HG03520 (cell line): ENCODE results near the gene DMGDH.

ENCODE experiments used
- ATAC-seq: cut with Tn5 transposase; IDR thresholded peaks from one replicate; pipeline ENCODE4 v1.9.1; 2021; ENCODE audit warnings: mild to moderate bottlenecking, moderate library complexity; ENCODE audit not compliant: unreplicated experiment

DMGDH gene

GRCh38 chr5:78979909-78980308, 89.6 kb downstream of the DMGDH start:
- ATAC-seq: no peak

- no peak for ATAC-seq
Measured at GRCh38 chr5:78979117-78979742, 90.2 kb downstream of the DMGDH start.

GRCh38 chr5:78975035-78975434, 94.4 kb downstream of the DMGDH start:
- ATAC-seq: no peak

- no peak for ATAC-seq
Measured at GRCh38 chr5:78974601-78975000, 94.9 kb downstream of the DMGDH start.

- ATAC-seq: no peak
Measured at GRCh38 chr5:78974011-78974410, 95.5 kb downstream of the DMGDH start.

GRCh38 chr5:78972654-78973428, 96.6 kb downstream of the DMGDH start:
- no peak for ATAC-seq

GRCh38 chr5:78971998-78972397, 97.5 kb downstream of the DMGDH start:
- ATAC-seq: no peak

- ATAC-seq: no peak
Measured at GRCh38 chr5:78968781-78969180, 100.7 kb downstream of the DMGDH start.

GRCh38 chr5:78964889-78965288, 104.6 kb downstream of the DMGDH start:
- ATAC-seq: no peak

- ATAC-seq: no peak
Measured at GRCh38 chr5:78961743-78962142, 107.7 kb downstream of the DMGDH start.

GRCh38 chr5:78959767-78960166, 109.7 kb downstream of the DMGDH start:
- ATAC-seq: no peak

GRCh38 chr5:78958672-78959445, 110.6 kb downstream of the DMGDH start:
- ATAC-seq: no peak

- ATAC-seq: no peak
Measured at GRCh38 chr5:78956901-78957300, 112.6 kb downstream of the DMGDH start.

- no peak for ATAC-seq
Measured at GRCh38 chr5:78953092-78953800, 116.2 kb downstream of the DMGDH start.
